Measurements from ENCODE around the gene TAMALIN. TPM values are rescaled to one million over a fixed set of nuclear protein-coding genes. Genes with fewer than 3 reads are reported as not detected.

Gene TAMALIN
- total RNA-seq, 4 donors from 2014 or later: 1.7 to 10.7 (median 3.6) TPM

DNA sequence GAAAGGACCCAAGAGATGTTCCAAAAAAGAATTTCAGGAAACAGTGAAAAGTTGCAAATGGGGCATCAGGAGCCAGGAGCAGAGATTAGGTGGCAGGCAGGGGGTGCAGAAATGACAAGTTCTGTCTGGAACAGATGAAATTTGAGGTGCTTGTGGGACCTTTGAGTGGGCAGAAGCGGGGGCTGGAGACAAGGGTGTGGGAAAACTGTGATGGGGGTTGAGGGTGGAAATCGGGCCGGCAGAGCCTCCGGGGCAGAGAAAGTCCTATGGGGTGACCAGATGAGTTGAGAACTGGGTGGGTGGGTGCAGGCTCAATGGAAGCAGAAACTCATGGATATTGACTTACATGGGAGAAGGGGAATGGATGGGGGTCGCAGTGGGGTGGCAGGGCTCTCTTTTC is 42.9 kb downstream of the TAMALIN start:
- Histone ChIP-seq H3K4me3 (no peak overlapping the region), H3K27ac (peak overlapping the region in 3 of 4 donors; percentile 88 to 98 (median 95)), H3K27me3 (peaks cover 0 to 9% (median 0%) of the 10 kb centered on the region in 4 donors), H3K9me3 (no peaks in the 10 kb centered on the region), H3K4me1 (peaks cover 26 to 79% (median 48%) of the 10 kb centered on the region in 3 donors), H3K36me3 (peaks cover 0 to 4% (median 3%) of the 10 kb centered on the region in 3 donors)
- TF ChIP-seq, protein P1, sequence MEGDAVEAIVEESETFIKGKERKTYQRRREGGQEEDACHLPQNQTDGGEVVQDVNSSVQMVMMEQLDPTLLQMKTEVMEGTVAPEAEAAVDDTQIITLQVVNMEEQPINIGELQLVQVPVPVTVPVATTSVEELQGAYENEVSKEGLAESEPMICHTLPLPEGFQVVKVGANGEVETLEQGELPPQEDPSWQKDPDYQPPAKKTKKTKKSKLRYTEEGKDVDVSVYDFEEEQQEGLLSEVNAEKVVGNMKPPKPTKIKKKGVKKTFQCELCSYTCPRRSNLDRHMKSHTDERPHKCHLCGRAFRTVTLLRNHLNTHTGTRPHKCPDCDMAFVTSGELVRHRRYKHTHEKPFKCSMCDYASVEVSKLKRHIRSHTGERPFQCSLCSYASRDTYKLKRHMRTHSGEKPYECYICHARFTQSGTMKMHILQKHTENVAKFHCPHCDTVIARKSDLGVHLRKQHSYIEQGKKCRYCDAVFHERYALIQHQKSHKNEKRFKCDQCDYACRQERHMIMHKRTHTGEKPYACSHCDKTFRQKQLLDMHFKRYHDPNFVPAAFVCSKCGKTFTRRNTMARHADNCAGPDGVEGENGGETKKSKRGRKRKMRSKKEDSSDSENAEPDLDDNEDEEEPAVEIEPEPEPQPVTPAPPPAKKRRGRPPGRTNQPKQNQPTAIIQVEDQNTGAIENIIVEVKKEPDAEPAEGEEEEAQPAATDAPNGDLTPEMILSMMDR (IDR thresholded peaks at IDR 0.05): no peak
- 82 to 91% methylated on average over 5 of the region's 5 CpGs for WGBS, 2 donors
- intact Hi-C loops (cut with DNase I): no loop called here
- DNase-seq: no peak

DNA sequence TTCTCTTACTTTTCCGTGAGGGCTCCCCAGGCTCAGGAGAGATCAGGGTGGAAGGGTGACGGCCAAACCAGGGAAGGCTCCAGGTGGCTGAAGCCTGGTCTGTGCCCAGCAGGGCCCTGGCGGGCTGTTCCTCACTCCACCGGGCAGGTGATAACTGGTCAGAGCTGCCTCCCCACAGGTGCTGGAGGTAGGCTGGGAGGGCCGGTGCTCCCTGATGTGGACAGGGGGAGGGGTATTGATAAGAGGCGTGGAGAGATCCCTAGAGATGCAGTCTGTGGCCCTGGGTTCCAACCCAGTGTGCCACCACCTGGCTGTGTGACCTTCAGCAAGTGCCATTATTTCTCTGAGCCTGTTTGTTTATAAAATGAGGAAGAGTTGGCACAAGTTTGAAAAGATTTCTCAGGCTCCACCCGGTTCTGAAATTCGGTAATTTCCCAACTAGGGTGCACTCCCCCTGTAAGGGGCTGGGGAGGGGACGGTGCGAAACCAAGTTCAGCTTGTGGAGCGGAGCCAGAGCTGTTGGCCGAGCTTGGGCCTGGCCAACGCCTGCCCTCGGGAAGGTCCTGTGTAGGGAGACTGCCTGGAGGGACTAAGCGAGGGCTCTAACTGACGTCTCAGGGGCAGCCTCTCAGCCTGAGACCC is 43.5 kb downstream of the TAMALIN start:
- peaks cover 26 to 73% (median 42%) of the 10 kb centered on the region in 3 donors for H3K4me1 ChIP-seq
- no peaks in the 10 kb centered on the region for H3K9me3 ChIP-seq
- DNase-seq: no peak
- TF ChIP-seq POLR2A (IDR thresholded peaks at IDR 0.05): no peak
- TF ChIP-seq, protein P1 (IDR thresholded peaks at IDR 0.05): no peak
- intact Hi-C loops (cut with DNase I): no loop called here
- 24 to 45% methylated on average over 5 to 7 of the region's 16 CpGs for WGBS, 2 donors
- peaks cover 0 to 9% (median 4%) of the 10 kb centered on the region in 3 donors for H3K36me3 ChIP-seq
- peak overlapping the region; percentile 88 to 98 (median 92) for H3K27ac ChIP-seq
- peak overlapping the region; percentile 36 to 66 (median 54) for H3K4me3 ChIP-seq
- H3K27me3 ChIP-seq: peaks cover 0 to 9% (median 0%) of the 10 kb centered on the region in 4 donors

DNA sequence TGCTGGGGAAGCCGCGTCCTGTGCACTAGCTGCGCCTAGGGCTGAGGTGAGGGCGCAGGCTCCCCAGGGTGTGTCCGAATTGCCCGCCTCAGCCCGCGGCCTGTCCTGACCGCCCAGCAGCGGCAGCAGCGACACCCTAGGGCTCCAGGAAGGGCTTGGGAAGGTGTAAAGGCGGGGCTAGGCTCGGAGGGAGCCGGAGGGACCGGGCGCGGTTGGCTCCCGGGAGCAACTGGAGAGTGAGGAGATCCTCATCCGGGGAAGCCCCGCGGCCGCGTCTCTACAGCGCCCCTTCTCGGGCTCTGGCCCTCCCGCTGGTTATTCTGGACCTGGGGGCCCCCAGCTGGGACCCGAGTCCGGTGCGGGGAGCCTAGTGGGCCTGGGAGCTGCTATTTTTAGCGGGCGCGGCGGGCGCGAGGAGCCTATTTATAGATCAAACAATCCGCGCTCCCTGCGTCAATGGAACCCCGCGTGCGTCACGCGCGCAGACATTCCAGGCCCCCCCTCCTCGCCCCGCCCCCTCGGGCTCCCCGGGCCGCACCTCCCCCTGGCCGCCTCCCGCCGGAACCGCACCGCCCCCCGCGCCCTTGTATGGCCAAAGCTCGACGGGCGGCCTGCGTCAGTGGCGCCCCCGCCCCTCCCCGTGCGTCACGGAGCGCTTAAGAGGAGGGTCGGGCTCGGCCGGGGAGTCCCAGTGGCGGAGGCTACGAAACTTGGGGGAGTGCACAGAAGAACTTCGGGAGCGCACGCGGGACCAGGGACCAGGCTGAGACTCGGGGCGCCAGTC is 44.2 kb downstream of the TAMALIN start, which contains the start of gene NR4A1:
Gene NR4A1 (plus strand): TSS at position 685 of the 784 bp plus-strand sequence. CDS start 2,887 bp downstream, outside the sequence.
- intact Hi-C loops (cut with DNase I): no loop called here
- peak; percentile 82 for DNase-seq
- 0% methylated on average over 4 of the region's 77 CpGs; no CpG with 5 or more reads in 1 of the 2 donors for WGBS, 2 donors
- Histone ChIP-seq H3K4me1 (peaks cover 20 to 72% (median 36%) of the 10 kb centered on the region in 3 donors), H3K4me3 (peak within 1 kb of the TSS; percentile 36 to 66 (median 54)), H3K36me3 (peaks cover 0 to 9% (median 4%) of the 10 kb centered on the region in 3 donors), H3K27ac (peak within 1 kb of the TSS; percentile 88 to 98 (median 92)), H3K9me3 (no peaks in the 10 kb centered on the region), H3K27me3 (peaks cover 0 to 9% (median 0%) of the 10 kb centered on the region in 4 donors)
- peak in 3 of 4 donors; percentile 84 to 98 (median 94) for TF ChIP-seq POLR2A (IDR thresholded peaks at IDR 0.05)
- TF ChIP-seq, protein P1 (IDR thresholded peaks at IDR 0.05): no peak

DNA sequence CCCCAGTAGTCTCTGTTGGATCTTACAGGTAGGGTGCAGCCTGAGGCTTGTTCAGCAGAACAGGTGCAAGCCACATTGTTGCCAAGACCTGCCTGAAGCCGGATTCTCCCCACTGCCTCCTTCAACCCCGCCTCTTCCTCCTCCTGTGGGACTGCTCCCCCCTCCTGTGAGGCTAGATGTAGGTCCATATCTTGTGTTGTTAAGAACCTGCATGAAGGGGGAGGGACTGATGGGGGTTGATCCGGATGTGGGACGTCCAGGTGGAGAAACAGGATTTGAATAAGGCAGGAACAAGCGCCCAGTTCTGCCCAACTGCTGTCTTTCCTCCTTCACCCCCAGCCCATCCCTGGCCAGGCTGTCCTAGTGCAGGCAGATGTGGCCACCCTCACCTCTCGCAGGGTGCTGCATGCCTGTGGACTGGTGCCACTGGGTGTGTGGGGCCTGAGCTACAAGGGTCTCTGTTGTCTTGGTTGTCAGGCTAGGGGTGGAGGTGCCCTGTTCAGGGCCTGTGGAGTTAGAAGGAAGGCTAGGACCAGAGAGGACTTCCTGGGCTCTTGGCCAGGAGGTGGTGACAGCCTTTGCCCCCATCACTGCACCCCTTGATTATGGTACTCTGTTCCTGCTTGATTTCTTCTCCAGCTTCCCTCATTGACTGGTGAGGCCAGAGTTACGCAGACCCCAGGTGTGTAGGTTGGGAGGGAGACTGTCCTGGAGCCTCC is 45.9 kb downstream of the TAMALIN start:
- TF ChIP-seq, protein P1 (IDR thresholded peaks at IDR 0.05): no peak
- no peak for TF ChIP-seq POLR2A (IDR thresholded peaks at IDR 0.05)
- Histone ChIP-seq H3K36me3 (peaks cover 0 to 17% (median 4%) of the 10 kb centered on the region in 3 donors), H3K27ac (peak overlapping the region; percentile 88 to 98 (median 92)), H3K4me3 (peak overlapping the region in 3 of 4 donors; percentile 49 to 66 (median 60)), H3K27me3 (peaks cover 0 to 9% (median 0%) of the 10 kb centered on the region in 4 donors), H3K9me3 (no peaks in the 10 kb centered on the region), H3K4me1 (peaks cover 17 to 58% (median 32%) of the 10 kb centered on the region in 3 donors)
- WGBS, 2 donors: 43 to 76% methylated on average over 3 to 5 of the region's 7 CpGs
- intact Hi-C loops (cut with DNase I): no loop called here
- no peak for DNase-seq

Data from esophagus squamous epithelium (tissue), 5 donors.